ENCODE measurements around the gene LCN1. TPM values are rescaled to one million over a fixed set of nuclear protein-coding genes. Genes with fewer than 3 reads are reported as not detected.

LCN1 gene
- total and polyA plus RNA-seq, 4 donors: not detected

GRCh38 chr9:135526089-135526729 is 5.0 kb downstream of the LCN1 start (continued):
- TF ChIP-seq REST (IDR thresholded peaks at IDR 0.05): no peak
- TF ChIP-seq NR2F2 (IDR thresholded peaks at IDR 0.05): no peak
- TF ChIP-seq SP1 (IDR thresholded peaks at IDR 0.05): no peak
- no peak for TF ChIP-seq TAF1 (conservative IDR thresholded peaks at IDR 0.05)
- TF ChIP-seq RXRA (IDR thresholded peaks at IDR 0.05): no peak

GRCh38 chr9:135526730-135527571 is 5.7 kb downstream of the LCN1 start:
- Histone ChIP-seq H3K36me3 (ENCODE audit: control insufficient read depth in 4 of 4, insufficient read depth in 3 of 4, low read depth in 1 of 4, low read length in 3 of 4) (no peaks in the 10 kb centered on the region), H3K9me3 (ENCODE audit: control insufficient read depth in 4 of 4, low read length in 3 of 4) (peaks cover 0 to 2% (median 0%) of the 10 kb centered on the region in 4 donors), H3K4me1 (ENCODE audit: control insufficient read depth in 4 of 4, insufficient read depth in 4 of 4, low read length in 3 of 4) (no peaks in the 10 kb centered on the region), H3K9ac (ENCODE audit: low read depth in 1 of 2, low read length in 2 of 2) (no peak overlapping the region), H3K27me3 (ENCODE audit: control insufficient read depth in 4 of 4, insufficient read depth in 4 of 4, low read length in 3 of 4) (peaks cover 0 to 6% (median 2%) of the 10 kb centered on the region in 4 donors), H3K4me3 (ENCODE audit: low read depth in 1 of 3, low read length in 3 of 3) (no peak overlapping the region), H3K27ac (ENCODE audit: low read depth in 1 of 2, low read length in 2 of 2) (no peak overlapping the region)
- TF ChIP-seq EGR1 (IDR thresholded peaks at IDR 0.05; ENCODE audit: low read depth in 2 of 2) (no peak), CTCF (IDR thresholded peaks at IDR 0.05; ENCODE audit: low read depth, low read length, missing input control) (no peak), HNF4G (IDR thresholded peaks at IDR 0.05) (no peak), FOXA1 (IDR thresholded peaks at IDR 0.05) (no peak), NR2F2 (IDR thresholded peaks at IDR 0.05) (no peak), HNF4A (conservative IDR thresholded peaks at IDR 0.05) (no peak), FOXA2 (IDR thresholded peaks at IDR 0.05) (no peak), REST (IDR thresholded peaks at IDR 0.05) (no peak), SP1 (IDR thresholded peaks at IDR 0.05) (no peak), GABPA (IDR thresholded peaks at IDR 0.05 in 1 of 2, conservative IDR thresholded peaks at IDR 0.05 in 1 of 2) (no peak), YY1 (IDR thresholded peaks at IDR 0.05) (no peak), ATF3 (IDR thresholded peaks at IDR 0.05) (no peak), ZBTB33 (IDR thresholded peaks at IDR 0.05) (no peak), RXRA (IDR thresholded peaks at IDR 0.05) (no peak), MAX (IDR thresholded peaks at IDR 0.05) (no peak), JUND (IDR thresholded peaks at IDR 0.05) (no peak), TAF1 (conservative IDR thresholded peaks at IDR 0.05) (no peak), RAD21 (IDR thresholded peaks at IDR 0.05) (no peak)
- 68% methylated on average over 30 of the region's 30 CpGs for WGBS
- DNase-seq (ENCODE audit: low spot score): no peak
